Activated naive CD4-positive, alpha-beta T cell treated with anti-CD3 and anti-CD28 coated beads, Interleukin-2, amount 50 U/mL, for 16 hours (primary cell): ENCODE data around the gene NIFK.
"Not testable (repeated sequence)": the region's sequence is repeated elsewhere in the genome, so short reads cannot be mapped to it uniquely, and the experiment has no call there.

Source experiments
- DNase-seq: peaks from one replicate; pipeline ENCODE4 v3.0.0-alpha.2; 2020

NIFK gene

DNA sequence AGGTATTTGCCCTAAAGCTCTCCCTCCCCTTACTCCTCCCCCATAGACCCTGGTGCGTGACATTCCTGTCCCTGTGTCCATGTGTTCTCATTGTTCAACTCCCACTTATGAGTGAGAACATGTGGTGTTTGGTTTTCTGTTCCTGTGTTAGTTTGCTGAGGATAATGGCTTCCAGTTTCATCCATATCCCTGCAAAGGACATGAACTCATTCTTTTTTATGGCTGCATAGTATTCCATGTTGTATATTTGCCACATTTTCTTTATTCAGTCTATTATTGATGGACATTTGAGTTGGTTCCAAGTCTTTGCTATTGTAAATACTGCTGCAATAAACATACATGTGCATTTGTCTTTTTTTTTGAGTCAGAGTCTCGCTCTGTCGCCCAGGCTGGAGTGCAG, 46.1 kb downstream of the NIFK start:
- not testable (repeated sequence) for DNase-seq

DNA sequence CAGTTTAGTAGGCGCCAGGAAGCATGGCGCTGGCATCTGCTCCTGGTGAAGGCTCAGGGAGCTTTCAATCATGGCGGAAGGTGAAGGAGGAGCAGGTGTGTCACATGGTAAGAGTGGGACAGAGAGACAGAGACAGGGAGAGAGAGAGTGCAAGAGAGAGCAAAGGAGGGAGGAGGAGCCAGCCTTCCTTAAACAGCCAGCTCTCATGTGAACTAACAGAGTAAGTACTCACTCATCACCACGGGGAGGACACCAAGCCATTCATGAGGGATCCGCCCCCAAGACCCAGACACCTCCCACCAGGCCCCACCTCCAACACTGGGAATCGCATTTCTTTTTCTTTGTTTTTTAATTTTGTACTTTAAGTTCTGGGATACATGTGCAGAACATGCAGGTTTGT, 46.6 kb downstream of the NIFK start:
- no peak for DNase-seq

DNA sequence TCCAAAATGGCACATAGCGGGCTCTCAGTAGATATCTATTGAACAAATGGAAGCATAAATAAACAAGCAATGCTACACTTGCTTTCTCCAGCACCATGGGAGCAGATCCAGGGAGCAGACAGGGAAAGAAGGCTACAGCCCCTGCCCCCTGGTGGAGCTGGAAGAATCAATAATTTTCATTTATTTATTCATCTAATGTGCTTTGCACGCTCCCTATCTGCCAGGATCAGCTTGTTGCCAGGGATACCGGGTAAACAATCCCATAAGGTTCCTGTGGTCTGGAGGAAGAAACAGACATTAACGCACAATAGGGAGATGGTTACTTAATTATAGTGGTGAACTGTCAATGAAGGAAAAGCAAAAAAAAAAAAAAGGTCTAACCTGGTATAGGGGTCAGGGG, 47.3 kb downstream of the NIFK start:
- no peak for DNase-seq

DNA sequence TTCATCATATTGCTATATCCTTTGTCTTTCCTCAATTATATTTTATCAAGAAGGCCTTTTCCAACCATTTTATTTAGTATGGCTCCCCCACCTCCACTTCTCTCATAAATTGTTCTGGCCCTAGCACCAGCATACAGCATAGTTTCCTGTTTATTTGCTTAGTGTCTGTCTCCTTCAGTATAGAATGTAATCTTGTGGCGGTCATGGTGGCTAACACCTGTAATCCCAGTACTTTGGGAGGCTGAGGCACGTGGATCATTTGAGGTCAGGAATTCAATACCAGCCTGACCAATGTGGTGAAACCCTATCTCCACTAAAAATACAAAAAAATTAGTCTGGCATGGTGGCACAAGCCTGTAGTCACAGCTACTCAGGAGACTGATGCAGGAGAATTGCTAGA, 47.9 kb downstream of the NIFK start:
- DNase-seq, result no peak

DNA sequence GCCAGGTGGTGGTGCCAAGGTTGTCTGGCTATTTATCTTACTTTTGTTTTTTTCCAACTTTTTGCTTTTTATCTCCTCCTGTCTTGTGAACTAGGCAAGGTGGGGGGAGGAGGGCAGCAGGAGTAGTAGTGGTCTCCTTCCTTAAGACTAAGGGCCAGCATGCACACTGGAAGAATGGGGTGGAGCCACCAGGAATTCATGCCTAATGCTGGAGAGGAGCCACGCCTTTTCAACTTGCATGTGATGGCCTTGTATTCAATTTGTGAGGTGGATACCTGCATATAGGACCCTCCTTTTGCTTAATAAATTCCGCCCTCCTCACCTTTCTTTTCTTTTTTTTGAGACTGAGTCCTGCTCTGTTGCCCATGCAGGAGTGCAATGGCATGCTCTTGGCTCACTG, 49.8 kb downstream of the NIFK start:
- DNase-seq, result no peak

DNA sequence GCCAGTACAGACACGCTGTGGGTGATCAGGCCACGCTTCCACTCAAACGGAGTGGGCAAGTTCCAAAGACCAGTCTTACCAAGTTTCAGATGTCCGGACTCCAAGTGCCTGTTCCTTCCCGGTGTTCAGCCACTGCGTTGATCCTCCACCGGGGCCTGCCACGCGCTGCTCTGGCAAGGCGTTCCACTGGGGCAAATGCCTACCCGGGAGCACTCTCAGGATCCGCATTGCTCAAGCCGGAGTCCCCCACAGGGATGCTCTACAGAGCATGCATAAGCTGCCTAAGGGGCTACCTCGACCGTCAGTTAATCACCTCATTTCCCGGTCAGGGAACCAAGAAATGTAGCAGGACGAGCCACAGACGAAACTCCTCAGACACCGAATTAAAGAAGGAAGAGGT, 50.5 kb downstream of the NIFK start:
- no peak for DNase-seq

DNA sequence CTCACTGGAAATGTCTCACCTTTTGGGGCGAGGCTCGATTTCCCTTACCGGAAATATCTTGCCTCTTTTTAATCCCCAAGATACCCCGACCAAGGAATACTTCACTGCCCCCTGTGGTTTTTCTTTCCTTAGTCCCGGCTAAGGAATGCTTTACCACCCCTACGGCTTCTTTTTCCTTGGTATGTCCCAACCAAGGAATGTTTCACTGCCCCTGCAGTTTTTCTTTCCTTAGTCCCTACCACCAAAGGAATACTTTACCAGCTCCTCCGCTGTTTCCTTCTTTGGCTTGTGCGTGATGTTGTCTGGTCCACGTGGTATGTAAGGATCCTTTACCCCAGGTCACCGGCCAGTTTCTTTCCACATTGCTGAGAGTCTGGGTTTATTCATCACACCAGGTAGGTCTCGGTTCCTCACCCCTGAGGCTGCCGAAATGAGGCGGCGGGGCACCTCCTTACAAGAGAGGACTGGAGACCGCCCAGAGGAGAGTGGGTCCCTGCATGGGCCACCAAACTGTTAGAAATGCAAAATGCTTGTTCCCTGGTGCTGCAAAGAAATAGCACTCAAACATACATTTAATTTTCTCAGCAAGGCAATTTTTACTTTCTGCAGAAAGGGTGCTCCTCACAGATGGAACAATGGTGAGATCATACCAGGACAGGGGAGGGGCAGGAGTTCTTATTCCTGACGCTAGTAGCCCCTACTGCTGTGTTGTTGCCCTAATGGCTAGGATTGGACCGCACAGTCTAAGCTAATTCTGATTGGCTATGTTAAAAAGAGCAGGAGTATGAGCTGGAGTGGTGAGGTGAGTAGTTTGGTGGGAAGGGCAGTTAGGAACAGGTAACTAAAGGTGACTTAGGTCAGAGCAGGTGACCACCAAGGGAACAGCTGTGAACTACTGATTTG, 54.0 kb downstream of the NIFK start:
- DNase-seq, result no peak

DNA sequence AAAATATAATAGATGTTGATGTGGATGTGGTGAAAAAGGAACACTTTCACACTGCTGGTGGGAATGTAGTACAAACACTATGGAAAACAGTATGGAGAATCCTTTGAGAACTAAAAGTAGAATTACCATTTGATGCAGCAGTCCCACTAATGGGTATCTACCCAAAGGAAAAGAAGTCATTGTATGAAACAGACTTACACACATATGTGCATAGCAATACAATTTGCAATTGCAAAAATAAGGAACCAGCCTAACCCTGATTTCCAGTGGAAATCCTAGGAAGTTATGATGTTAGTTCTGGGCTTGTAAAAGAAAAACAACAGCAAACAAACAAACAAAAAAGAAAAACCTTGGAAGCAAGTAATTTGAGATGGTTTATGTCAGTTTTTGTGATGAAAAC, 58.8 kb downstream of the NIFK start:
- DNase-seq, result no peak
